ENCODE data around the gene CD81.

Gene CD81

GRCh38 chr11:2402890-2403645 lies 26.0 kb downstream of the CD81 start:
- H4K20me1 ChIP-seq (ENCODE audit: low read depth, low read length), result no peaks in the 10 kb centered on the region
- TF ChIP-seq CTCF (IDR thresholded peaks at IDR 0.05; ENCODE audit: insufficient read depth, low read length, poor library complexity, severe bottlenecking) (no peak), EZH2phosphoT487 (conservative IDR thresholded peaks at IDR 0.05; ENCODE audit: low read length) (no peak)
- no peak overlapping the region for H3K27ac ChIP-seq (ENCODE audit: low read depth, low read length)
- H3K27me3 ChIP-seq (ENCODE audit: low read length), result no peaks in the 10 kb centered on the region
- no peaks in the 10 kb centered on the region for H3K9me2 ChIP-seq (replicated peaks; ENCODE audit: insufficient read depth, low read length)
- H3F3A ChIP-seq (ENCODE audit: insufficient read depth), result peaks cover 17% of the 10 kb centered on the region
- no peaks in the 10 kb centered on the region for H3K36me3 ChIP-seq (ENCODE audit: low read length)
- H3K79me2 ChIP-seq (ENCODE audit: insufficient read depth, low read length), result peaks cover 11% of the 10 kb centered on the region
- H2AFZ ChIP-seq (ENCODE audit: low read depth, low read length, severe bottlenecking), result no peak overlapping the region
- H3K4me2 ChIP-seq (ENCODE audit: low read depth, low read length, poor library complexity, severe bottlenecking), result no peak overlapping the region
- H3K9me3 ChIP-seq (ENCODE audit: insufficient read depth, low read length), result no peaks in the 10 kb centered on the region
- no peak overlapping the region for H3K9ac ChIP-seq (ENCODE audit: low read length)
- no peak overlapping the region for H3K4me3 ChIP-seq (ENCODE audit: insufficient read depth, low read length, poor library complexity, severe bottlenecking)

- no peak overlapping the region for H3K9ac ChIP-seq (ENCODE audit: low read length)
- no peaks in the 10 kb centered on the region for H3K36me3 ChIP-seq (ENCODE audit: low read length)
These were observed 27.7 kb downstream of the CD81 start for GRCh38 chr11:2404735-2405196.

GRCh38 chr11:2406451-2406850 lies 29.3 kb downstream of the CD81 start:
- Histone ChIP-seq H2AFZ (ENCODE audit: low read depth, low read length, severe bottlenecking) (no peak overlapping the region), H3K9me2 (replicated peaks; ENCODE audit: insufficient read depth, low read length) (no peaks in the 10 kb centered on the region), H3K4me3 (ENCODE audit: insufficient read depth, low read length, poor library complexity, severe bottlenecking) (no peak overlapping the region), H3F3A (ENCODE audit: insufficient read depth) (no peaks in the 10 kb centered on the region), H3K79me2 (ENCODE audit: insufficient read depth, low read length) (peaks cover 4% of the 10 kb centered on the region), H3K4me2 (ENCODE audit: low read depth, low read length, poor library complexity, severe bottlenecking) (no peak overlapping the region), H4K20me1 (ENCODE audit: low read depth, low read length) (no peaks in the 10 kb centered on the region), H3K9ac (ENCODE audit: low read length) (no peak overlapping the region), H3K9me3 (ENCODE audit: insufficient read depth, low read length) (no peaks in the 10 kb centered on the region), H3K36me3 (ENCODE audit: low read length) (no peaks in the 10 kb centered on the region), H3K27ac (ENCODE audit: low read depth, low read length) (no peak overlapping the region), H3K27me3 (ENCODE audit: low read length) (no peaks in the 10 kb centered on the region)
- no peak for TF ChIP-seq CTCF (IDR thresholded peaks at IDR 0.05; ENCODE audit: insufficient read depth, low read length, poor library complexity, severe bottlenecking)
- TF ChIP-seq EZH2phosphoT487 (conservative IDR thresholded peaks at IDR 0.05; ENCODE audit: low read length), result no peak

More at GRCh38 chr11:2404735-2405196, 27.7 kb downstream of the CD81 start:
- H3K27me3 ChIP-seq (ENCODE audit: low read length), result no peaks in the 10 kb centered on the region
- no peak overlapping the region for H3K4me3 ChIP-seq (ENCODE audit: insufficient read depth, low read length, poor library complexity, severe bottlenecking)
- H4K20me1 ChIP-seq (ENCODE audit: low read depth, low read length), result no peaks in the 10 kb centered on the region
- H3K9me2 ChIP-seq (replicated peaks; ENCODE audit: insufficient read depth, low read length), result no peaks in the 10 kb centered on the region
- H2AFZ ChIP-seq (ENCODE audit: low read depth, low read length, severe bottlenecking), result no peak overlapping the region
- H3F3A ChIP-seq (ENCODE audit: insufficient read depth), result 0 out of 2 replicates have a peak, but pooled peaks cover under 1% of the 10 kb centered on the region
- no peaks in the 10 kb centered on the region for H3K9me3 ChIP-seq (ENCODE audit: insufficient read depth, low read length)
- no peak overlapping the region for H3K27ac ChIP-seq (ENCODE audit: low read depth, low read length)
- H3K79me2 ChIP-seq (ENCODE audit: insufficient read depth, low read length), result peaks cover 11% of the 10 kb centered on the region
- H3K4me2 ChIP-seq (ENCODE audit: low read depth, low read length, poor library complexity, severe bottlenecking), result no peak overlapping the region
- no peak for TF ChIP-seq EZH2phosphoT487 (conservative IDR thresholded peaks at IDR 0.05; ENCODE audit: low read length)
- TF ChIP-seq CTCF (IDR thresholded peaks at IDR 0.05; ENCODE audit: insufficient read depth, low read length, poor library complexity, severe bottlenecking), result no peak

All from SU-DHL-6 (cell line).